GM12891 (cell line): ENCODE measurements around the gene RAB15.

Source experiments
- DNase-seq: peaks from one replicate; pipeline ENCODE4 v3.0.0; 2011; ENCODE audit warnings: low spot score; ENCODE audit not compliant: insufficient read length
- FAIRE-seq: peaks from 2 replicates; lab custom pipeline; 2011; peaks lifted over from hg19 to GRCh38; lab: Jason Lieb, UNC
- PAX5 ChIP-seq: IDR thresholded peaks from 2 replicates; pipeline ENCODE4 v1.6.1; 2011; ENCODE audit warnings: low read length, moderate library complexity, mild to moderate bottlenecking; ENCODE audit not compliant: insufficient read depth, severe bottlenecking
- POLR2A ChIP-seq: IDR thresholded peaks from 2 replicates; pipeline ENCODE4 v1.6.1; 2011; ENCODE audit warnings: low read depth, low read length, control low read depth
- POLR2AphosphoS5 ChIP-seq: IDR thresholded peaks from 2 replicates; pipeline ENCODE4 v1.6.1; 2011; ENCODE audit warnings: low read depth, low read length, control low read depth
- POU2F2 ChIP-seq: IDR thresholded peaks from 2 replicates; pipeline ENCODE4 v1.6.1; 2011; ENCODE audit warnings: low read depth, mild to moderate bottlenecking, control low read depth, low read length, moderate library complexity
- SPI1 ChIP-seq: IDR thresholded peaks from 2 replicates; pipeline ENCODE4 v1.6.1; 2011; ENCODE audit warnings: low read depth, low read length, control low read depth
- TAF1 ChIP-seq: IDR thresholded peaks from 2 replicates; pipeline ENCODE4 v1.6.1; 2011; ENCODE audit warnings: low read depth, low read length, control low read depth

The RAB15 gene

GRCh38 chr14:65002586-65003210, 30.6 kb upstream of the RAB15 start:
- no peak for TF ChIP-seq SPI1
- TF ChIP-seq POU2F2: no peak
- no peak for TF ChIP-seq TAF1
- TF ChIP-seq POLR2AphosphoS5: no peak
- no peak for TF ChIP-seq POLR2A
- TF ChIP-seq PAX5: no peak
- DNase-seq (no peak), FAIRE-seq (no peak)

GRCh38 chr14:65001723-65002122, 29.6 kb upstream of the RAB15 start:
- DNase-seq (no peak), FAIRE-seq (no peak)
- TF ChIP-seq TAF1: no peak
- TF ChIP-seq POLR2A: no peak
- TF ChIP-seq POLR2AphosphoS5: no peak
- TF ChIP-seq PAX5: no peak
- TF ChIP-seq POU2F2: no peak
- TF ChIP-seq SPI1: no peak

GRCh38 chr14:65000898-65001591, 28.9 kb upstream of the RAB15 start:
- no peak for TF ChIP-seq SPI1
- TF ChIP-seq TAF1: no peak
- no peak for TF ChIP-seq POLR2AphosphoS5
- no peak for TF ChIP-seq POU2F2
- no peak for TF ChIP-seq POLR2A
- TF ChIP-seq PAX5: no peak
- FAIRE-seq (no peak), DNase-seq (no peak)

- peak; percentile 55 for FAIRE-seq
- no peak for DNase-seq
These were observed 26.4 kb upstream of the RAB15 start for GRCh38 chr14:64998455-64998931.

GRCh38 chr14:64997108-64997794, 25.1 kb upstream of the RAB15 start:
- FAIRE-seq (peak; percentile 63), DNase-seq (no peak)
- TF ChIP-seq POLR2A: no peak
- no peak for TF ChIP-seq TAF1
- TF ChIP-seq POU2F2: no peak
- no peak for TF ChIP-seq PAX5
- no peak for TF ChIP-seq POLR2AphosphoS5
- no peak for TF ChIP-seq SPI1

More at GRCh38 chr14:64998455-64998931, 26.4 kb upstream of the RAB15 start:
- no peak for TF ChIP-seq POLR2A
- no peak for TF ChIP-seq POLR2AphosphoS5
- TF ChIP-seq TAF1: no peak
- no peak for TF ChIP-seq PAX5
- TF ChIP-seq SPI1: no peak
- TF ChIP-seq POU2F2: no peak

- DNase-seq (no peak), FAIRE-seq (no peak)
- TF ChIP-seq SPI1 (no peak), POLR2AphosphoS5 (no peak), POLR2A (no peak), TAF1 (no peak), PAX5 (no peak), POU2F2 (no peak)
These were observed 23.2 kb upstream of the RAB15 start for GRCh38 chr14:64995291-64995690.

- FAIRE-seq (no peak), DNase-seq (no peak)
- TF ChIP-seq SPI1 (no peak), PAX5 (no peak), POLR2AphosphoS5 (no peak), TAF1 (no peak), POU2F2 (no peak), POLR2A (no peak)
These were observed 22.4 kb upstream of the RAB15 start for GRCh38 chr14:64994540-64994939.

- DNase-seq (no peak), FAIRE-seq (no peak)
- TF ChIP-seq POLR2A (no peak), POU2F2 (no peak), POLR2AphosphoS5 (no peak), TAF1 (no peak), SPI1 (no peak), PAX5 (no peak)
These were observed 21.3 kb upstream of the RAB15 start for GRCh38 chr14:64993266-64993930.

- no peak for DNase-seq
- TF ChIP-seq PAX5 (no peak), SPI1 (no peak), POU2F2 (no peak), TAF1 (no peak), POLR2AphosphoS5 (no peak), POLR2A (no peak)
These were observed 20.3 kb upstream of the RAB15 start for GRCh38 chr14:64992328-64992885.

More at GRCh38 chr14:64992328-64992885, 20.3 kb upstream of the RAB15 start:
- FAIRE-seq: no peak
